Eye (tissue), 1 donor: Measurements from ENCODE around the gene ABTB2.
A peak's percentile ranks its signal among the peaks of the same experiment; 100 is the strongest.
"Not testable (repeated sequence)": the region's sequence is repeated elsewhere in the genome, so short reads cannot be mapped to it uniquely, and the experiment has no call there.

ENCODE experiments used
- DNase-seq: peaks from one replicate; pipeline ENCODE4 v3.0.0-alpha.2; 2015

The ABTB2 gene

DNA sequence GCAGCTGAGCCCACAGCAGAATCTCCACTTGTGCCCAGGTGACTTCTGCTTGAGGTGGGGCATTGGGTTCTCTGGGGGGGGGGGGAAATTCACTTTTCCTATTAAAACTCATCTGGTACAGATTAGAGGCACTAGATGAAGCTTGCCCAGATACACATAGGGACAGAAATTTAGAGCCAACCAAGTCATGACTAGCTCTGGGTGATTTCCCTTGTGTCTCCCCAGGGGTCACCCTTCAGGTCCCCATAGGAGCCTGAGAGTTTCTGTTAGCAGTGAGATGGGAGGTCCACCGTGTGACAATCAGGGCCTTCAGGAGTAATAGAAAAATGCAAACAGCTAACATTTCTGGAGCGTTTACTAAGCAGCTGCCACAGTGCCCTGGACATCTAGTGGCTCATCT lies 175.4 kb downstream of the ABTB2 start:
- no peak for DNase-seq

DNA sequence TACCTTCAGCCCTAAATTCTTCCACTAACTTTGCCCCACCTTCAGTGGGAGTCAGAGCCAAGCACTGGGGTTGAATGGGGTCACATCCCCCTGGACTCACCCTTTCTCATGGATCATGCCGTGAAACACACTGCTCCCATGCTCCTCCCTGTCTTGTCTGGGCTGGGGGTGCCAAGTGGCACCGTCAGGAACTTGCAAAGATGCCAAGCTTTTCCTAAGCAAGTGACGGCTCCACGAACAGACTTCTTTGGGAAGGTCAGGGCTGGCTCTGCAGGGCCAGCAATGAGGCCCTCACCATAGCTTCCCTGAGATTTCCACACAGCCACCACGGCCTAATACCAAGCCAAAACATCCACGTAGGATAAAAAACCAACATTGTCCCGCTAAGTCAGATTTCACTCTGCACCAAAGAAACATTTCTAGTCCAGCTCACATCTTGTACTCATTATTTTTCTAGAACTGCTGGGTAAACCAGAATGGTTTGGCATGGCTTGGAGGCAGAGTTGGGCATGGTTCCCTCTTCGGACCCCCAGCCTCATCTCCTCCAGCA lies 175.9 kb downstream of the ABTB2 start:
- no peak for DNase-seq

- DNase-seq: no peak
Measured at GRCh38 chr11:34181251-34181650, 176.6 kb downstream of the ABTB2 start.

DNA sequence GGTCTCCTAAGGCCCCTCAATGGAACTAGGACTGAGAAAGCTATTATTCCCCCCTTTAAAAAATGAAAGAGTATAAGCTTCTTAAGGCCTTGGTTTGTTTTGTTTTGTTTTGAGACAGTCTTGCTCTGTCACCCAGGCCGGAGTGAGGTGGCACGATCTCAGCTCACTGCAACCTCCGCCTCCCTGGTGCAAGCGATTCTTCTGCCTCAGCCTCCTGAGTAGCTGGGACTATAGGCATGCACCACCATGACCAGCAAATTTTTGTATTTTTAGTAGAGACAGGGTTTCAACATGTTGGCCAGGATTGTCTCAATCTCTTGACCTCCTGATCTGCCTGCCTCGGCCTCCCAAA lies 177.0 kb downstream of the ABTB2 start:
- DNase-seq: not testable (repeated sequence)

DNA sequence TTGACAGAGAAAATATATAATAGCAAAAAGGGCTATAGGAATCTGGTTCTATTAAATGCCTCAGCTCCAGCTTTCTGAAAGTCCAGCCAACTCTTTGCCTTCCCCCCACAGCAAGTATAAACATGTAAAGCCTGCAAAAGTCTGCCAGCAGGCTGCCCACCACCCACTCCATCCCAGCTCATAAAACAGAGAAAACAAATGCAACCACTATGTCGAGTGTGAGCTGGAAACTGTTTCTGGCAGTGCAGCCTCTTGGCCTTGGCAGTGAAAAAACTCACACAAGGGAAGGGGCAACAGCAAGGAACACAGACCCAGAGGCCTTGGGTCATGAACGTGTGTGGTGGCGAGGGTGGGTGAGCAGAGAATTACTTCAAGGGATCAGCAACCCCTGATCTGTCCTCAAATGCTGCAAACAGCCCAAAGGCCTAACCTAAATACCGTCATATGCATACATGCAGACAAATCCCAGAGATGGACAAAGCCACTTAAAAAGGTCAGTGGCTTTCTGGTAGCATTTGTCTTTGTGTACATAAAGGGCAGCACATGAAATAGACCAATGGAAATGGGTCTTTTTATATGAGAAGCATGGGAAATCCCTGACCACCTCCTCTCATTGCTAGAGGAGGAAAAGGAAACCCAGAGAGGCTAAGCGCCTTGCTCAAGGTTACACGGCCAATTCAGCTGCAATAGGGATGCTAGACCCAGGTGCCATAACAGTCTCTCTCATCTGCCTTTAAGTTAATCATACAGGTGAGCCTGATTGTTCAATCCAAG lies 177.6 kb downstream of the ABTB2 start:
- no peak for DNase-seq

GRCh38 chr11:34179026-34179675 lies 178.7 kb downstream of the ABTB2 start:
- no peak for DNase-seq

GRCh38 chr11:34178209-34178821 lies 179.5 kb downstream of the ABTB2 start:
- DNase-seq: no peak

DNA sequence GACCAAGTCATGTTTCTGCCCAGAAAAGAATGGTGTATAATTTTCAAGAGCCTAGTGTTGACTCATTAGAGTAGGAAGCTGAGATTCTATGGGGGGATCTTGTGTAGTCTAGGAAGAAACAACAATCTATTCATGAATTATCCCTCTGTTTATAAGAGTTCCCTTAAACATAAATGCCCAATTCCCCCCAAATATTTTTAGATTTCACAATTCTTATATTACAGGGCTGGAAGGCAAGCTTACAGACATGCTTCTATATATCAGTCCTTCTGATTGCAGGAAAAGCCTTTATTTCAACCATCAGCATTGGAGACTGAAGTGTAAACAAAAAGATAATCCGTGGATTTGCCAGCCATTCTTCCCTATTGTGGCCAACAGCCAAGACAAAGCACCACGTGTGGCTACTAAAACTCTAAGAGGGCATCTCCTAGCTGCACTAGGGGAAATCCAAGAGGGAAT lies 181.0 kb downstream of the ABTB2 start:
- DNase-seq: no peak

DNA sequence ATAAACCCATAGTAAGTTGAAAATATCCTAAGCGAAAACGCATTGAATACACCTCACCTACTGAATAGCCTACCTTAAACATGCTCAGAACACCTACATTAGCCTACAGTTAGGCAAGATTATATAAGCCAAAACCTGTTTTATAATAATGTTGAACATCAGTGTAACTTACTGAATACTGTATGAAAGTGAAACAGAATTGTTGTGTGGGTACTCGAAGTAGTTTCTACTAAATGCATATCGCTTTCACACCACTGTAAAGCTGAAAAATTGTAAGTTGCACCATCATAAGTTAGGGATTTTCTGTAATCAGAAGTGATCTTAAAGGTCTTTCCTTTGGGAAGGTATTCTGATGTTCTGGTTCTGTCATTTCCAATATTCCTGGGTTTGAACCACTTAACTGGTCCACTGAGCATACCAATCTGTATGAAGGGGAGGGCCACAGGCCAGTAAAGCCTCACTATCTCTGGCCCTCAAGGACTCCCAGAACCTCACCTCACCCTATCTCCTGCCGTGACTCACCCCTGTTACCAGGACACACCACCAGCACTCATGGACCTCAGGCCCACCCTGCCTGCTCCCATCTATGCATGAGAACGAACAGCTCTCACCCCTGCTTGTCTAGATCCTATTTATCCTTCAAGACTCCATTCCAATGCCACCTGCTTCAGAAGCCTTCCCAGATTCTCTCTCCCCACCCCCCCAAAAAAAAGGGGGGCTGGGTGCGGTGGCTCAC lies 182.4 kb downstream of the ABTB2 start:
- no peak for DNase-seq

GRCh38 chr11:34174412-34175041 lies 183.3 kb downstream of the ABTB2 start:
- peak; percentile 92 for DNase-seq

DNA sequence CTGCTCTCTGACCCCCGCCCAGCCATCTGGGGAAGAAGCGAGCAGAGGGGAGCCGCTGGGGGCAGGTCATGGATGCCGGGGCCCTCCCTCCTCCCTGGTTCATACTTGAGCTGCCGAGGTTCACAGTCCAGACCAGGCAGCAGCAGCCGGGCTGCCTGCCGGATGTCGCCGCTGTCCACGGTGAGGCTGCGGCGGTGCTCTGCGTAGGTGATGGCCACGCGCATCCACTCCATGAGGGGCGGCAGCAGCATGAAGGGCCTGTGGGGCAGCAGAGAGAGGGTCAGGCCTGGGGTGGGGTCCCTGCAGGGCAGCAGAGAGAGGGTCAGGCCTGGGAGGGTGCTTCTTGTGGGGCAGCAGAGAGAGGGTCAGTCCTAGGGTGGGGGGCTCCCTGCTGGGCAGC lies 184.8 kb downstream of the ABTB2 start:
- no peak for DNase-seq

DNA sequence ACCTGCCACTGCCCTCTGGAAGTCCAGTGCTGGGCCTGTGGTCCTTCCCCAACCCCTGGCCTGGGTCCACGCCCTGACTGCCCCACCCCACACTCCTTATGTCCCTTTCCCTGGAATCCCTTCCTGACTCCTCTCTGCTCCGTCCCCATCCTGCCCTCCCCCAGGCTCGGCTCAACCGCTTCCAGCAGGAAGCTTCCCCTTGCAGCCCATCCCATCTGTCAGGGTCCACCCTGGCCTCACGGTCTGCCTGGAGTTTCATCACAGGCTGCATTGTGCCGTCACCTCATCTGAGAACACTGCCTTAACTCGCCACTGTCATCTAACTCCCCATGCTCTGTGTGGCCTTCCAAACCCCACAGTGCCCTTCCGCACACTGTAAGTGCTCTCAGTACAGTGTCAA lies 188.1 kb downstream of the ABTB2 start:
- no peak for DNase-seq

DNA sequence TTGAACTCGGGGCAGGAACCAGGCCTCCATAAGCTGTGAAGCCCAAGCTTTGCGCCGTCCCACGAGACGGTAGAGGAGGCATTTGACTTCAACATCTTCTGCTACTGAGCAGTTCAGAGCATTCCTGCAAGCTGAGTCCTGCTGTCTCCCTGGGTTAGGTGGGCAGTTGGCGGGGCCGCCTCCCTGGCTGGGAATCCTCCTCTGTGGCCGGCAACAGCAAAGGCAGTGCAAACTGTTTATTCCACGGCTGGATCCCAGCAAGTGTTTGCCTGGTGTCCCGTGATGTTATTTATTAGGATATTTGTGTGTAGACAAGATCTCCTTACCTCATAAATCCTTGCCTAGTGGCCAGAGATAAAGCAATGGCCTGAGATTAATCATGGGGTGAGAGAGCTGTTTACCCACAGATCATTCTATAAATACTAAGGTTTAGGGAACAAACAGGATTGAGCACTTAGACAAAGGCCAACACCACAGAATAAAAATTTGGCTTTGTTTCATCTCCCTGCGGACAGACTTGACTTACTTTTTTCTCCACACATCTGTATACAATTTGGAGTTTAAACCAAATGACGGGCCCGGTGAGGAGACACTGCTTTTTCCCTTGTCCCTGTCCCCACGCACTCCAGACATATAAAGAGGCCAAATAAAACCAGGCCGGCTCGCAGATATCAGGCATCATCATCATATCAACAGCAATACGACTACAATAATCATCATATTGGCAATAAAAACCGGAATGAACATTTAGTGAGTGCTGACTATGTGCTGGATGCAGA lies 189.0 kb downstream of the ABTB2 start:
- DNase-seq: no peak

GRCh38 chr11:34167961-34168360 lies 189.8 kb downstream of the ABTB2 start:
- no peak for DNase-seq

- DNase-seq: no peak
Measured at GRCh38 chr11:34166806-34167740, 190.7 kb downstream of the ABTB2 start.

DNA sequence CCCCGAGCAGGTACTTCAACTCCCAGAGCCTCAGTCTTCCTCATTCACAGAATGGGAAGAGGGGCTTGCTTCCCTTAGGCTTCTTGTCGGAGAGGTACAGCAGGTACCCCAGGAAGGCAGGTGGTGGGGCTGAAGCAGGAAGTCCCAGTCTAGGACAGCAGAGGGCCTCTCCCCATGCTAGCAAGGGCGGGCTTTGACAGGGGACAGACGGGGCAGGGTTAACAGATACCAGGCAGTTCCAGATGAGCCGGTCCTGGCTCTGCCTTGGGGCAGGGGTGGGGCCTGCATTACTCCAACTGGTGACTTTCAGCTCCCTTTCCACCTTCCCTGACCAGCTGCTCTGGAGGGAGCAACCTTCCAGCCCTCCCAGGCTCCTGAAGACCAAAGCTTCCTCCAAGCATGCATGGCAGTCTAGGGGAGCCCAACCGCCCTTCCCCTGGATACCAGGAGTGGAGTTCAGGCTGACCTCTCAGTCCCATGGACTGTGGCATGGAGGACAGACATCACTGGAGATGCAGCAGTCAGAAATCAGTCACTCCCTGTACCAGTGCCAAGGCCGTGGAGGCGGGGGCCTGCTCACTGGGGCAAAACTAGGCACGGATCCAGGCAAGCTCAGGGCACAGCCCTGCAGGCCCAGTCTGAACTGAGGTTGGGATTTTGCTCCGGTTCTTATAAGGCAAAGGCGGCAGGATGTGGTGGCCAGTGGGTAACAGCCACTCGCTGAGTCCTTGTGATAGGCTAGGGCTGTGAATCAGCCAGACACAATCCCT lies 191.8 kb downstream of the ABTB2 start:
- DNase-seq: no peak

- DNase-seq: no peak
Measured at GRCh38 chr11:34165121-34165520, 192.7 kb downstream of the ABTB2 start.

DNA sequence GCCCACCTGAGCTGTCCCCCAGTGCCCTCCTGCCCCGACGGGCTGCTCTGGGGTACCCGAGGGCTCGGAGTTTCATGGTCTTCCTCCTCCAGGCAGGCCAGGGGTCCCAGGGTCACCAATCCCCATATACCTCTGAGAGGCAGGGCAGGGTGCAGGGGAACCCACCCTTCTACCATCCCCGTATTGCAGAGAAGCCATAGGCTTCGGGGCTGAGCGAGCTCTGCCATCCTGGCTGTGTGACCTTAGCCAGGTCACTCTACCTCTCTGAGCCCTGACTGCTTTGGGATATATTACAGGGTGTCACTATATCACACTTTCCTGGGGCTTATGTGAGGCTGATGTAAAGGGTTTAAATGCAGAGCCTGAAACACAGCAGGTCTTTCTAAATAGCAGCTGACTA lies 195.0 kb downstream of the ABTB2 start:
- DNase-seq: no peak

GRCh38 chr11:34162493-34162820 lies 195.4 kb downstream of the ABTB2 start:
- no peak for DNase-seq
